C4-2B (cell line): Measurements from ENCODE around the gene USP48.

Experiments used
- CTCF ChIP-seq: fragments of 450-650 bp; conservative IDR thresholded peaks from 2 replicates; pipeline ENCODE4 v1.5.1; 2017; ENCODE audit warnings: mild to moderate bottlenecking
- ZFX ChIP-seq: fragments of 450-650 bp; IDR thresholded peaks from 2 replicates; pipeline ENCODE4 v1.6.1; 2017

DNA sequence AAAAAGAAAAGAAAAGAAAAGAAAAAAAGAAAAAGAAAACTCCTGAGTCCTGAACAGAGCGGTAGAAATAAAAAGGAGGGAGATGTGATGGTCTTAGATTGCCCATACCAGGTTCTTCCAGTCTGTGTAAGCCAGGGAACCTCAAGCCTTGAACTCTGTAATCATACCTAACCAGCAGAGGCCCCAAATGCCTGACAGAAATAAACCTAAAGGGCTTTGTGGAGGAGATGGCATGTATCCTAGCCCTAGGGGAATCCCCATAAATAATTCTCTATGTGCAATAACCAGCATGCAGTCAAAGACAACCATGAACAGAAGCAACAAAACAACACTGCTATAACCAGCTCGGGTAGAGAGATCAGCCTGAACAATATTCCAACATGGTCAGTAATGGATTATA lies 40.4 kb downstream of the USP48 start:
- no peak for TF ChIP-seq CTCF
- no peak for TF ChIP-seq ZFX
